NCI-H460 (cell line): ENCODE data around the gene ESYT2. TPM values are rescaled to one million over a fixed set of nuclear protein-coding genes. Genes with fewer than 3 reads are reported as not detected.

Experiments
- DNase-seq: peaks from one replicate; pipeline ENCODE4 v3.0.0-alpha.2; 2016; ENCODE audit warnings: low read depth; ENCODE audit errors: extremely low read depth
- total RNA-seq: library from RNA; depleted of rRNA; stranded (reverse); fragments of >200 nt; shearing (Covaris generic); gene quantifications from 2 replicates; pipeline ENCODE4 v1.2.3, GENCODE V29; 2014

The ESYT2 gene
- total RNA-seq, 1 experiment from 2014 or later = 126 TPM

DNA sequence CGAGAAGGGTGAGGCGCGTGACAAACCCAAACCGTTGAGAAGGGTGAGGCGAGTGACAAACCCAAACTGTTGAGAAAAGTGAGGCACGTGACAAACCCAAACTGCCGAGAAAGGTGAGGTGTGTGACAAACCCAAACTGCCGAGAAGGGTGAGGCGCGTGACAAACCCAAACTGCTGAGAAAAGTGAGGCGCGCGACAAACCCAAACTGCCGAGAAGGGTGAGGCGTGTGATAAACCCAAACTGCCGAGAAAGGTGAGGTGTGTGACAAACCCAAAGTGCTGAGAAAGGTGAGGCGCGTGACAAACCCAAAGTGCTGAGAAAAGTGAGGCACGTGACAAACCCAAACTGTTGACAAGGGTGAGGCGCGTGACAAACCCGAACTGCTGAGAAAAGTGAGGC, 25.0 kb downstream of the ESYT2 start:
- no peak for DNase-seq

DNA sequence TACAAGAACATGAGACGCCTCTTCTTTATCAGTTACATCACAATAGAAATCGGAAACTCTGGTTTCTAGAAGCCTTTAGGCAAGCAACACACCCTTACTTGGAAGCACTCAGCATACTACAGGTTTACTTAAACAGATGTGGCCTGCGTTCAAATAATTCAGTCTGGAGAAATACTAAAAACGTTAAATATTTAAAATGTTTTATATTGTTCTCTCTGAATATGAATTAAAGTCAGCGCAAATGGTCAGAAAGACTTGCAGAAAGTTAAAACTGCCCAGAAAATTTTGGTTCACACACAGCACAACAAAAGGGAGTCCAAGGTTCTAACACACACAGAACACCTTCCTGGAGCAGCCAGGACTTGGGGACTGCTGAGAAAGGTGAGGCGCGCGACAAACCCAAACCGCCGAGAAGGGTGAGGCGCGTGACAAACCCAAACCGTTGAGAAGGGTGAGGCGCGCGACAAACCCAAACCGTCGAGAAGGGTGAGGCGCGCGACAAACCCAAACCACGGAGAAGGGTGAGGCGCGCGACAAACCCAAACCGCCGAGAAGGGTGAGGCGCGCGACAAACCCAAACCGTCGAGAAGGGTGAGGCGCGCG, 25.8 kb downstream of the ESYT2 start:
- DNase-seq = no peak

DNA sequence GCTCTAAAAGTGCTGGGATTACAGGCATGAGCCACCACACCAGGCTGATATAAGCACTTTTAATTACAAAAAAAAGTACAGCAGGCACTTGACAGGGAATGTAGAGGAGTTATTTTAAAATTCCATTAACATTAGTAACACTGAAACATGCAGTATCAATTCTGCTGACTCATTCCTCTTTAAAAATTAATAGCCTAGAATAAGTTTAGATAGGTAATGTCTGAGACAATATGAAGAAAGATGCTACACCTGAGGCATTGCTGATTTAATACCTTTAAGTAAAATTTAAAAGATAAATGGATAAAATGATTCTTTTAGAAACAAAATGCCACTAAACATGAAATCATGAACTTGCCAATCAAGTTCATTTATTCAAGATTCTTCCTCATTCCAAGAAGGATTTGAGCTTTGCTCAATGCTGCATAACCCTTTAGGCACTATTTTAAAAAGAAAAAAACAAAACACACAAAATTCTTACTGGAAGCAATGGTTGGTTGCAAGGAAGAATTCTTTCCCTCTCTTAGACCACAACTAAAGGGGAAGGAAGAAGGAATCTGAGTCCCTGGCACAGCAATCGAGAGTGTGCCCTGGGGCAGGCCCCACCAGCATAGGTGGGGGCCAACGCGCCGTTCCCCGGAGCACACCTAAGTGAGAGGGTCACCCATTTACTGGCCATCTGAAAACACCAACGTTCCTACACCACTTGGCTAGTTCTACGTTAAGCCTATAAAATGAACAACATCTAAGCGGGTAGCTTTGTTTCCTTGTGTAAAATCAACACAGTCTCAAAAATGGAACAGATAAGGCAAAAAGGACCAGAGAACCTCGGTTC, 26.6 kb downstream of the ESYT2 start:
- DNase-seq = no peak

DNA sequence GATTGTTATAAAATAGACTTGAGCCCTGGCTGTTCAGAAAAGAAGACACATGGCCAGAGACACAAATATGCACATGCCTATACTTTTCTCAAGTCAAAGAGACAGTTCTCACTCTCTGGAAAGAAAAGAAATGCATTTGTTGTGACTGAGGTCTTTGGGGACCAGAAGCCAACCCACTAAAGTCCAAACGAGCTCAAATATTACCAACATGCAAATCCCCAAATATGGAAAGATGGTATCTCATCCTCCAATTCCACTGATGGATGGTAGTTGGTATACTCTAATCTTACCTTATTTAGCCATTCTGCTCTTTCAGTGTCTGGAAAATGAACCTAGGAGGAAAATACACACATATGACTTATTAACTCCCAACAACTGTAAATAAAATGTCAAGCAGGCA, 30.6 kb downstream of the ESYT2 start:
- DNase-seq = no peak

DNA sequence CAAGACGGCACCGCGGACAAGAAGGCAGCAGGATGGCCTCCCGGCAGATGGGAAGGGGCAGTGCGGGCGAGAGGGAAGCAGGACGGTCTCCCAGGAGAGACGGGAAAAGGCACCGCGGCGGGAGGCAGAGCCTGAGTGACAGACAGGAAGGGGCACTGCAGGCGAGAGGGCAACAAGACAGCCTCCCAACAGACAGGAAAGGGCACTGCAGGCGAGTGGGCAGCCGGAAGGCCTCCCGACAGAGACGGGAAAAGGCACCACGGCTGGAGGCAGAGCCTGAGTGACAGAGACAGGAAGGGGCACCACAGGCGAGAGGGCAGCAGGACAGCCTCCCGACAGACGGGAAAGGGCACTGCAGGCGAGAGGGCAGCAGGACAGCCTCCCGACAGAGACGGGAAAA, 32.6 kb downstream of the ESYT2 start:
- DNase-seq = no peak

DNA sequence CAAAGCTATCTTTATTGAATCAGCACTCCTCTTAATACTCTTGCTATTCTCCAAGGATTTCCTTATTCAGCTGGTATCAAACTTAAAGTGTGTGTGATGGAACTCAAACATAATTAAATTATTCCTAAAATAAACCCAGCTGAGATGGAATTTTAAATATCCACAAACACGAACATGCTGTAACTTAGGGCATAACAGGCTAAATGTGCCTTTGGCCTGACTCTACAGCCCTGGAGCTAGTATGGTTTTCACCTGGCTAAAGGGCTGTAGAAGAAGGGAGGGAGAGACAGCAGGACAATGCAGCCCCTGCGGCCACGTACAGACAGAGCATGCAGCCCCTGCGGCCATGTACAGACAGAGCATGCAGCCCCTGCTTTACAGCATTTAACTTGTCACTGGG, 34.0 kb downstream of the ESYT2 start:
- DNase-seq = no peak

DNA sequence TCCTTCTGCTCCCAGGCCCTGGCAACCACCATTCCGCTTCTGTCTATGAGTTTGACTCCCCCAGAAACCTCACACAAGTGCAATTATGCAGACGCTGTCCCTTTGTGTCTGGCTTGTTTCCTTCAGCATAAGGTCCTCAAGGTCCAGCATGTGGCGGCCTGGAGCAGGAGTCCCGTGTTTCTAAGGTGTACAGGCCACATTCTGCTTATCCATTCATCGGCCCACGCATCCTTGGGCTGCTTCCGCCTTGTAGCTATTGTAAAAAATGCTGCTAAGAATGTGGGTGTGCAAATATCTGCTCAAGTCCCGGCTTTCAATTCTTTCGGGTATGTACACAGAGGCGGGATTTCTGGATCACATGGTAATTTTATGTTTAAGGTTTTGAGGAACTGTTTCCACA, 38.2 kb downstream of the ESYT2 start:
- no peak for DNase-seq

DNA sequence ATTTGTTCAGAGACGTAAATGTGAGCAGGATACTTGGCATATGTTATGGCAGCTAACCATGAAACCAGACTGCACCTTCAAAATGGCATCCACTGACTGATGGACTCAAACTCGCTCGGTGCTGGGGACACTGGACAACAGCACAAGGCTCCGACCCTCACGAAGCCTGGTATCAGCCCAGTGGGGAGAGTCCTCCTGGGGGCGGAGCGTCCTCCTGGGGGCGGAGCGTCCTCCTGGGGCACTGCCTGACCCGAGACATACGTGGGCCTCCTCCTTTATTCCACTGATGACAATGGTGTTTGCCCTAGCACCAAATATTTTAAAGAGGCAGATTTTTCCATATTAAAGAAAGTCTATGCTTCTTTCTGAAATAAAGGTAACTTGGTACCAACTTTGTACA, 39.5 kb downstream of the ESYT2 start:
- no peak for DNase-seq

DNA sequence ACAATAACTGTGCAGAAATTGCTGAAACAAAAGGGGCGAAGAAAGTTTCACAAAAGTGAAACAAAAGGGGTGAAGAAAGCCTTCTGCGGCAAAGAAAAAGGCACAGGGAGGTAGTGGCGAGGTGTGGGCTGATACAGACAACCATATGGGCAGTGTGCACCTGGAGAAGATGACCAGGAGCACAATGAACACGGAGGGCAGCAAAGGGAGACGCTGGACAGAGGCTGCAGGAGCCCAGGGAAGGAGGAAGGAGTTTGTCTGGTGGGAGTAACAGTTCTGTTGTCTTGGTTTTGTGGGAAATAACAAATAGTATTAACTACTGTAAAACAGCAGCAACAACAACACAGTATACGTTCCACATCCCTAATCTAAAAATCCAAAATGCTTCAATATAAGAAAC, 42.4 kb downstream of the ESYT2 start:
- DNase-seq = no peak

DNA sequence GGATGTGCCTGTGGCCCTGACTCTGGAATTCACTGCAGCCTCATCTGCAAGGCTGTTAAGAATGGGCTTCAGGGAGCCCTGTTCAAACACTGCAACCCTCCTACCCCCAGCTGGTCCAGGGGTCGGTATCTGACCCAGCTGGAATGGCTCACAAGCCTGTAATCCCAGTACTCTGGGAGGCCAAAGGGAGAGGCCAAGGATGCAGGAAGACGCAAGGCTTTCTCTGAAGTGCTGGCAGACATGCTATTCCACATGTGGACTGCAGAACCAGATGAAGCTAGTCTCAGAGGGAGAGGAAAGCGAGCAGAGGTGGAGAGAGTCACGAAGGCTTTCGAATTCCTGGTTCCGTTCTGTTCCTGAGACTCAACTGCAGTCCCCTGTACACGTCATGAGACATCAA, 45.0 kb downstream of the ESYT2 start:
- DNase-seq = no peak

DNA sequence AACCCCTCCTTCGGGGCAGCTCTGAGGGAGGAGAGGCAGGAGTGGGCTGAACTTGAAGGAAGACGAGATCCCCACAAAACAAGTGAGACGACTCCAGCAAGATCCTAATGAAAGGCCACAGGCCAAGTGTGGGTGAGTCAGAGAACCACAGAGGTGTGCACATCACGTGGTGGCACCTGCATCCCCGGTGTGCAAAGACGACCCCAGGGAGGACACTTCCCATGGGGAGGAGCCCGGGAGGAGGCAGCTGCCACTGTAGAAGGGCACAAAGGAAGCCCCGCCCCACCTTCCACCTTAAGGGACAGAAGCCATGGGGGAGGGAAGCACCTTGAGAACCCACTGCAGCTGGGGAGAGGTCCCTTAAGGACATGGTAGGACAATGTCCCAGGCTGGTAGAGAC, 45.7 kb downstream of the ESYT2 start:
- no peak for DNase-seq

DNA sequence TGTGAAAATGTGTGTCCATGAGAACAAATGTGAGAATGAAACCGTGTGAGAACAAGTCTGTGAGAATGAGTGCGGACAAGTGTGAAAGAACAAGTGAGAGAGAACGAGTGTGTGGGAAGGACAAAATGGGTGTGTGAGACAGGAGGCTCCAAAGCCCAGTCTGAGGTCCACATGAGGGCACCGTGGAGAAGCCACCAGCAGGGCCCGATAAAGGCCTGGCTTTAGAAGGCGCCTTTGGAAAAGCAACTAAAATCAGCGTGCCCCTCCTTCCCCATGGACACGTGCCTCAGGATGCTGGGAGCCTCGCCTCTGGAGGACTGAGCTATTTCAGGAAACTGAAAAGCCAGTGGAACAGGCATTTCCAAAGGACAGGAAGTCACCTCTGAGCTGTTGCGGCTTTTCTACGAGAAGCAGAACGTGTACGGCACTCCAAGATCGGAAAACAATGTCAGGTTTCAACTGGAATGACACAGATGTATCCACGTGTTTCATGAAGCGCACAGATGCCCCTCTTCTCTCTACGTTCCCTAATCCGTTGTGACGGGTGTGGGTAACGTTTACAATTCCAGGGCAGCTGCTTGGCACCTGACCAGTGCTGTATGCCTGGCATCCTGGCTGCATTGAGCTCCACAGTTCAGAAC, 46.4 kb downstream of the ESYT2 start:
- no peak for DNase-seq

DNA sequence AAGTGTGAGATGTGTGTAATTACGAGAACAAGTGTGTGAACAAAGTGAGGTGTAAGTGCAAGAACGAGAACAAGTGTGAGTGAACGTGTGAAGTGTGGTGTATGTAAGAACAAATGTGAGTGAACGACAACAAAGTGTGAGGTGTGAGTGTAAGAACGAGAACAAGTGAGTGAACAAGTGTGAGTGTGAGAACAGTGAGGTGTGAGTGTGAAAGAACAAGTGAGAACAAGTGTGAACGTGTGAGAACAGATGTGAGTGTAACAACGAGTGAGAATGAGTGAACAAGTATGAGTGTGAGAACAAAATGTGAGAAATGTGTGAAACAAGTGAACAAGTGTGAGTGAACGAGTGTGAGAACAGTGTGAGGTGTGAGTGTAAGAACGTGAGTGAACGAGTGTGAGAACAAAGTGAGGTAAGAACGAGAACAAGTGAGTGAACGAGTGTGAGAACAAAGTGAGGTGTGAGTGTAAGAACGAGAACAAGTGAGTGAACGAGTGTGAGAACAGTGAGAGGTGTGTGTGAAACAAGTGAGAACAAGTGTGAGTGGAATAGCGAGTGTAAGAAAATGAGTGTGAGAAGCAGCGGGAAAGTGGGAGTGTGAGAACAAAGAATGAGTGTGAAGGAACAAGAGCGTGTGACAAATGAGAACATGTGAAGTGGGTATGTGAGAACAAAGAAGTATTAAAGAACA, 47.2 kb downstream of the ESYT2 start:
- DNase-seq = no peak

DNA sequence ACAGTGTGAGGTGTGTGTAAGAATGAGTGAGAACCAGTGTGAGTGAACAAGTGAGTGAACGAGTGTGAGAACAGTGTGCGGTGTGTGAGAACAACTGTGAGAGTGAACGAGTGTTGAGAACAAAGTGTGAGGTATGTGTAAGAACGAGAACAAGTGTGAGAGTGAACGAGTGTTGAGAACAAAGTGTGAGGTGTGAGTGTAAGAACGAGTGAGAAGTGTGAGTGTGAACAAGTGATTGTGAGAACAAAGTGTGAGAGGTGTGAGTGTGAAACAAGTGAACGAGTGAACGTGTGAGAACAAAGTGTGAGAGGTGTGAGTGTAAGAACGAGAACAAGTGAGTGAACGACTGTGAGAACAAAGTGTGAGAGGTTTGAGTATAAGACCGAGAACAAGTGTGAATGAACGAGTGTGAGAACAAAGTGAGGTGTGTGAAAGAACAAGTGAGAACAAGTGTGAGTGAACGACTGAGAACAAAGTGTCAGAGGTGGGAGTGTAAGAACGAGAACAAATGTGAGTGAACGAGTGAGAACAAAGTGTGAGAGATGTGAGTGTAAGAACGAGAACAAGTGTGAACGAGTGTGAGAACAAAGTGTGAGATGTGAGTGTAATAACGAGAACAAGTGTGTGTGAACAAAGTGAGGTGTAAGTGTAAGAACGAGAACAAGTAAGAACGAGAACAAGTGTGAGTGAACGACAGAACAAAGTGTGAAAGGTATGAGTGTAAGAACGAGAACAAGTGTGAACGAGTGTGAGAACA, 47.9 kb downstream of the ESYT2 start:
- DNase-seq = no peak

DNA sequence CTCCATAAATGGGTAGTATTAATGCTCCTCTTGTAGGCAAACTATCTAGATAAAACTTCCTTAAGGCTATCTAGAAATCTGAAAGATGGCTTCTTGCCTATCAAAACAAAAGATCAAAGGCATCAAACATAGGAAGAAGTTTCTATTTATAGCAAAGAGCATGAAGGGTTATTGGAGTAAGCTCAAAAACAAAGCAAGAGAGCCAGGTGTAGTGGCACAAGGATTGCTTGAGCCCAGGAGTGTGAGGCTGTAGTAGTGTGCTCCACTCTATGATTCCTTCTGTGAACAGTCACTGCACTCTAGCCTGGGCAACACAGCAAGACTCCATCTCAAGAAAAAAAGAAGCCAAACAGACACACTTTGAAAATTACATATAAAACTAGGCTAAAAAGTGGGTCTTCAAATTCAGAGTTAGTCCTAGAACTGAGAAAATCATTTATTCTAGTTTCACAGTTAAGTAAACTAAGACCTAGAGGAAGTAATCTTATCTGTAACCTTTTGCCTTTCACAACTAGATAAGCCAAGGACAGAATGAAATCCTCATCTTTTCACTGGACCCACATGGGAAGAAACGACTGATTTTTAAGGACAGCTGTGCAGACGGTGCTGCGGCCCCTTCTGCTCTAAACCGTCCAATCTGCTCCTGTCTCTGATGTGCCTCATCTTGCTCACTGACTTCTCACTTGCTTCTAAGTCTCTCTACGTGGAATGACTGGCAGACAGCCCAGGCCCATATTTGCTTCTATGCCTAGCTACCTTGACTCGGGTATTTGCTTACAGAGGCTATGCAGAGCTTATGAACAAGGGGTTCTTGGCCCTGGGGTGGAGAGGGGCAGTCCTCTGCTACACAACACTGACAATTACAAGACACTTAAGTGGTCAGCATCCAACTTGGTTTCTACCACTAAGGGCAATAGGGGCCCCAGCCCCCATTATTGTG, 50.0 kb downstream of the ESYT2 start:
- no peak for DNase-seq

DNA sequence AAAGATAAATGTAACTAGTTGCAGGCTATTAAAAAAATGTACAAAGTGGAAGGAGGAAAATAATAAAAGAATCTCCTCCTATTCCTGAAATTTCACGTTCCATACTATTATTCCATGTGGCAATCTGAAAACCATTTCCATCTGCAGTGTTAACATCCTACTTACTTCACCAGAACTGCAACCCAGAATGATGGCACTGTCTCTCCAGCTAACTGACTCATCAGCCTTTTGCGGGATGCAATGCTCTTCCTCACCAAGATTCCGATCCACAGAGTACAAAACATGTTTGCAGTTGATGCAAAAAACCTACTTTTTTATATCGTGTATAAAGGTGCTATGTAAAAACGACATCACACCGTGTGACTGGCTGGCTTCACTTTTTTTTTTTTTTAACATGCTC, 50.8 kb downstream of the ESYT2 start:
- DNase-seq = no peak

DNA sequence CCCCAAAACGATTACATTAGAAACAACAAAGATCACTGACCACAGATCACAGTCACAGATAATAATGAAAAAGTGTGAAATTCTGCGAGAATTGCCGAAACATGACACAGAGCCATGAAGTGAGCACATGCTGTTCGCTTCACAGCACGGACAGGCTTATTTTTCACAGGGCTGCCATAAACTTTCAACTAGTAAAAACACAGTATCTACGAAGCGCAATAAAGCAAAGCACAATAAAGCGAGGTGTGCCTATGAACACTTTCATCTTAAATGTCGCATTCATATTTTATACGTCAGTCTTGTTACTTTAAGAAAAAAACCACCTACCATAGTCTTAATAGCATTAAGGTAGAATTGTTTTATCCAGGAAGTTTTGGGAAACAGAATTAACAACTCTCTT, 51.5 kb downstream of the ESYT2 start:
- DNase-seq = no peak

DNA sequence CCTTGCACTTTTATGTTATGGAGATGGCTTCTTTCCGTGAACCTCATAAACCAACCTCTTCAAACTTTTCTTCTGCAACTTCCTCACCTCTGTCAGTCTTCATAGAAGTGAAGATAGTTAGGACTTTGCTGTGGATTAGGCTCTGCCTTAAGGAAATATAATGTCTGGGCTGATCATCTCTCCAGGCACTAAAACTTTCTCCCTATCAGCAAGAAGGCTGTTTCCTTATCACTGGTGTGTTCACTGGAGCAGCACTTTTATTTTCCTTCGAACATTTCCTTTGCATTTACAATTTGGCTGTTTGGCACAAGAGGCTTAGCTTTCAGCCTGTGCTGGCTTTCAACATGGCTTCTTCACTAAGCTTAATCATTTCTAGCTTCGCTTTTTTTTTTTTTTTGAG, 52.8 kb downstream of the ESYT2 start:
- DNase-seq = no peak

DNA sequence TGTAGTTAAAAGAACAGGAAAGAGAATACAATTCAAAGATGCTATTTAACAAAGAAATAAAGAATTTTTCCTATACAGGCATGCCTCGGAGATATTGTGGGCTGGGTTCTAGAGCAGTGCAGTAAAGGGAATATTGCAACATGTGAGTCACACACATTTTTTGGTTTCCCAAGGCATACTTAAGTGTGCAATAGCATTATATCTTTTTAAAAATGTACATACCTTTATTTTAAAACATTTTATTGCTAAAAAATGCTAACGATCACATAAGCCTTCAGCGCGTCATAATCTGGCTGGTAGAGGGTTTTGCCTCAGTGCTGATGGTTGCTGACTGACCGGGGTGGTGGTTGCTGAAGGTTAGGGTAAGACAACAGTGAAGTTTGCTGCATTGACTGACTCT, 54.4 kb downstream of the ESYT2 start:
- DNase-seq = no peak

DNA sequence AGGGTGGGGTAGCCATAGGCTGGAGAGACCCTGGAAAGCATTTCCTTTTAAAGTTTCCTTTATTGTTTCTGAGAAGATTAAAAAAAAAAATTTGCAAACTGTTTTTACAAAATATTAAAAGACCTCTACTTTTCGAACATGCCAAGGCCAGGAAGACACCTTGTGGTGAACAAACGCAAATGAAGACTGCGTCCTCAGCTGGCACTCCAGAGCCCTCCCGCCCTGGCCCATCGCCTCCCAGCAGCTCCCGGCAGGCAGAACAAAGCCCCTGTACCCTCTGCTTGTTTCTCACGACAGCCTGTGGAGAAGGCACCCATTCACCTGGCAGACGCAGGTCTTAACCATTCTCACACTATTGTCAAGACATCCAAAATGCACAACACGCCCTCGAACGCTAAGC, 56.4 kb downstream of the ESYT2 start:
- DNase-seq = no peak
